ENCODE measurements around the gene FAM222B. TPM values are rescaled to one million over a fixed set of nuclear protein-coding genes. Genes with fewer than 3 reads are reported as not detected.

FAM222B gene
- total and polyA plus RNA-seq, 9 of the 15 experiments (the other 6 are each of a cell fraction or from before 2014, with no cell fraction given) = 4.0 to 34.6 (median 7.5) TPM

DNA sequence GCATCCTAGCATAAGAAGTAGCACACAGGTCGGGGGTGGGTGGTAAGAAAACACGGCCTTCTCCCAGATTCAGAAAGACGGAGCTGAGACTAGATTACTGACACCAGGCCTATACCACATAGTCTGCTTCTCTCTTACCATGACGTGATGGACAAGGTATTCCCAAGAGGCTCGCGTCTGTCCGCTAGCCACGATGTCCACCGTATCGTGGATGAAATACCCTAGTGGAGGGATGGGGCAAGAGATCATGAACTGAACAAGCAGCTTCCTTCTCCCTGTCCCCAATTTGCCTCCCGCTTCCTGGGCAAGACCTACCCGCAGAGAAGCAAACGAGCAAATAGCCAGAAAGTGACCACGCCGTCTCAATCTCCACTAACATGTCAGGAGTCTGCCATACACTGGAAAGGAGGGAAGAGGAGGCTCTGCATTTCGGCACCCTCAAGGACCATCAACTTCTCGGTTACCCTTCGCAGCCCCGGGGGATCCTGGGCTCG is 117.4 kb downstream of the FAM222B start (continued):
- TF ChIP-seq NUFIP1 (IDR thresholded peaks at IDR 0.05; ENCODE audit: partially characterized antibody) = no peak
- peak in 1 of 2 experiments; percentile 47; a peak in 2 of 4 replicates for TF ChIP-seq MLX (CRISPR knock-in tag; conservative IDR thresholded peaks at IDR 0.05)
- TF ChIP-seq ZBTB5 (IDR thresholded peaks at IDR 0.05) = no peak
- TF ChIP-seq KHSRP (IDR thresholded peaks at IDR 0.05) = no peak
- no peak for TF ChIP-seq ESRRB (CRISPR knock-in tag; IDR thresholded peaks at IDR 0.05; ENCODE audit: borderline replicate concordance)
- 0 out of 2 replicates have a peak, but pooled peaks have one; percentile 17 for TF ChIP-seq MBD2 (IDR thresholded peaks at IDR 0.05; ENCODE audit: borderline replicate concordance, low read depth)
- no peak for TF ChIP-seq CEBPB (tag; IDR thresholded peaks at IDR 0.05)
- TF ChIP-seq RBFOX2 (IDR thresholded peaks at IDR 0.05; ENCODE audit: low read depth, low read length) = no peak
- no peak for TF ChIP-seq RBM15 (IDR thresholded peaks at IDR 0.05; ENCODE audit: insufficient read depth, low read length)
- TF ChIP-seq COPS2 (conservative IDR thresholded peaks at IDR 0.05) = no peak
- no peak for TF ChIP-seq SREBF1 (IDR thresholded peaks at IDR 0.05; ENCODE audit: borderline replicate concordance, low read depth, low read length)
- TF ChIP-seq MAFK (IDR thresholded peaks at IDR 0.05; ENCODE audit: low read length) = no peak
- TF ChIP-seq TFAM (CRISPR knock-in tag; conservative IDR thresholded peaks at IDR 0.05) = no peak
- no peak for TF ChIP-seq PCBP2 (IDR thresholded peaks at IDR 0.05; ENCODE audit: low read depth, low read length, poor library complexity, severe bottlenecking)
- no peak for TF ChIP-seq HMG20B (CRISPR knock-in tag; IDR thresholded peaks at IDR 0.05)
- no peak for TF ChIP-seq ZNF561 (CRISPR knock-in tag; conservative IDR thresholded peaks at IDR 0.05)
- TF ChIP-seq MCM7 (IDR thresholded peaks at IDR 0.05) = no peak
- TF ChIP-seq ERF (CRISPR knock-in tag; IDR thresholded peaks at IDR 0.05) = no peak
- no peak for TF ChIP-seq NCOA4 (IDR thresholded peaks at IDR 0.05; ENCODE audit: partially characterized antibody)
- TF ChIP-seq, protein P1, sequence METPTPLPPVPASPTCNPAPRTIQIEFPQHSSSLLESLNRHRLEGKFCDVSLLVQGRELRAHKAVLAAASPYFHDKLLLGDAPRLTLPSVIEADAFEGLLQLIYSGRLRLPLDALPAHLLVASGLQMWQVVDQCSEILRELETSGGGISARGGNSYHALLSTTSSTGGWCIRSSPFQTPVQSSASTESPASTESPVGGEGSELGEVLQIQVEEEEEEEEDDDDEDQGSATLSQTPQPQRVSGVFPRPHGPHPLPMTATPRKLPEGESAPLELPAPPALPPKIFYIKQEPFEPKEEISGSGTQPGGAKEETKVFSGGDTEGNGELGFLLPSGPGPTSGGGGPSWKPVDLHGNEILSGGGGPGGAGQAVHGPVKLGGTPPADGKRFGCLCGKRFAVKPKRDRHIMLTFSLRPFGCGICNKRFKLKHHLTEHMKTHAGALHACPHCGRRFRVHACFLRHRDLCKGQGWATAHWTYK (CRISPR knock-in tag; IDR thresholded peaks at IDR 0.05) = 0 out of 2 replicates have a peak, but pooled peaks have one; percentile 44
- no peak for TF ChIP-seq ELF1 (tag; IDR thresholded peaks at IDR 0.05)
- TF ChIP-seq ZBTB7A (IDR thresholded peaks at IDR 0.05; ENCODE audit: borderline replicate concordance, control insufficient read depth, low read depth, low read length) = no peak
- no peak for TF ChIP-seq PYGO2 (tag; IDR thresholded peaks at IDR 0.05)
- TF ChIP-seq CREB1 (IDR thresholded peaks at IDR 0.05) = no peak
- no peak for TF ChIP-seq CREB1 (CRISPR knock-in tag; IDR thresholded peaks at IDR 0.05)
- TF ChIP-seq CREBBP (IDR thresholded peaks at IDR 0.05; ENCODE audit: low read depth, low read length) = no peak

All from K562 (cell line).